Measurements from ENCODE around the gene DHX9.

DHX9 gene

DNA sequence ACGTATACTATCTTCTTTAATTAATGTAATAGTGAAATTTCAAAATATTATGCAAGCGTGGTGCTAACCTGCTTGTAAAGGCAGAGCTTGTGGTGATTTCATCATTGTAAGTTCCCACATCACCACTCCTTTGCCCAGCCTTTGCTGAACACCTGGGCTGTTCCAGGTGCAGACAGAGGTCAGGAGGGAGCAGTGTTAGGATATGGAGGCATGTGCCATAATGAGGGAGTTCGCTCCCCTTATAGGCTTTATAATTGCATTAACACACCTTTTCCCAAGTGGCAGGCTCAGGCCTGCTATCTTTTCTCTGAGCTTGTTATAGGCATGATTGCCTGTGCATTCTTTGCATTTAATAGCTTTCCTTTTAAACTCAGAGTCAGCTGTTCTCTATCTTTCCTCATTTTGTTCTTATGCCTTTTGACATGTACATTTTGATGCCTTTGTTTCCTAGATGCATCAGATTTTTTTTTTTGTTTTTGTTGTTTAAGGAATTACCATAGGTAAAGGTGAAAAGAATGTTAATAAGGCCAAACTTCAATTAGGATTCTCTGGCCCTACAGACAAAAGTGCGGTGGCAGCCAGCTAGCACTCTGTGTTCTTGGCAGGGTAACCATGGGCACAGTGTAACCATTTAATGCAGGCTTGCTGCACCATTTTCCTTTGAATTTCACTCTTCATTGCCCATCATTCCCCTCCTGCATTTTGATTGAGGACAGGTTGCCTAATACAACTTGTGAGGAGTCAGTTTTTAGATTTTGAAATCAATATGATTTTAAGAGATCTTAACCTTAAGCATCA is 36.9 kb upstream of the DHX9 start:
- TF ChIP-seq, protein P1, sequence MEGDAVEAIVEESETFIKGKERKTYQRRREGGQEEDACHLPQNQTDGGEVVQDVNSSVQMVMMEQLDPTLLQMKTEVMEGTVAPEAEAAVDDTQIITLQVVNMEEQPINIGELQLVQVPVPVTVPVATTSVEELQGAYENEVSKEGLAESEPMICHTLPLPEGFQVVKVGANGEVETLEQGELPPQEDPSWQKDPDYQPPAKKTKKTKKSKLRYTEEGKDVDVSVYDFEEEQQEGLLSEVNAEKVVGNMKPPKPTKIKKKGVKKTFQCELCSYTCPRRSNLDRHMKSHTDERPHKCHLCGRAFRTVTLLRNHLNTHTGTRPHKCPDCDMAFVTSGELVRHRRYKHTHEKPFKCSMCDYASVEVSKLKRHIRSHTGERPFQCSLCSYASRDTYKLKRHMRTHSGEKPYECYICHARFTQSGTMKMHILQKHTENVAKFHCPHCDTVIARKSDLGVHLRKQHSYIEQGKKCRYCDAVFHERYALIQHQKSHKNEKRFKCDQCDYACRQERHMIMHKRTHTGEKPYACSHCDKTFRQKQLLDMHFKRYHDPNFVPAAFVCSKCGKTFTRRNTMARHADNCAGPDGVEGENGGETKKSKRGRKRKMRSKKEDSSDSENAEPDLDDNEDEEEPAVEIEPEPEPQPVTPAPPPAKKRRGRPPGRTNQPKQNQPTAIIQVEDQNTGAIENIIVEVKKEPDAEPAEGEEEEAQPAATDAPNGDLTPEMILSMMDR (IDR thresholded peaks at IDR 0.05; ENCODE audit: insufficient read depth, low read length, poor library complexity, severe bottlenecking), result no peak
- no peak overlapping the region for H3K4me3 ChIP-seq (replicated peaks; ENCODE audit: low read depth, low read length)
- DNase-seq (ENCODE audit: extremely low read depth, insufficient read length), result no peak
- no peaks in the 10 kb centered on the region for H3K27me3 ChIP-seq (replicated peaks; ENCODE audit: control insufficient read depth, insufficient read depth, low read length)
- H3K36me3 ChIP-seq (ENCODE audit: control insufficient read depth, insufficient read depth, low read length), result no peaks in the 10 kb centered on the region

DNA sequence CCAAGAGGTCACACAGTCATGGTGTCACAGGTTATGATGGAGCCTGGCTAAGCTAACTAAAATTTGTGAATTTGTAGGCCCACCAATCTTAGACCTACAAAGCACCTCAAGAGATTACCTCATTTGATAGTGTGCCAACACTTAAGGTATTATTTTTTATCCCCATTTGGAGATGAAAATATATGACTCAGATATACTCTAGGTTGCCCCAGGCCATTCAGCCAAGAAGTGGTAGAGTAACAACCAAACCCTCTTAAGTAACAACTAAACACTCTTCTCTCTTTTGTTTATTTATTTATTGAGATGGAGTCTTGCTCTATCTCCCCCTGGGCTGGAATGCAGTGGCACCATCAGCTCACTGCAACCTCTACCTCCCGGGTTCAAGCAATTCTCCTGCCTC is 35.3 kb upstream of the DHX9 start:
- no peaks in the 10 kb centered on the region for H3K27me3 ChIP-seq (replicated peaks; ENCODE audit: control insufficient read depth, insufficient read depth, low read length)
- no peaks in the 10 kb centered on the region for H3K36me3 ChIP-seq (ENCODE audit: control insufficient read depth, insufficient read depth, low read length)
- H3K4me3 ChIP-seq (replicated peaks; ENCODE audit: low read depth, low read length), result no peak overlapping the region
- no peak for DNase-seq (ENCODE audit: extremely low read depth, insufficient read length)
- TF ChIP-seq, protein P1 (IDR thresholded peaks at IDR 0.05; ENCODE audit: insufficient read depth, low read length, poor library complexity, severe bottlenecking), result no peak

DNA sequence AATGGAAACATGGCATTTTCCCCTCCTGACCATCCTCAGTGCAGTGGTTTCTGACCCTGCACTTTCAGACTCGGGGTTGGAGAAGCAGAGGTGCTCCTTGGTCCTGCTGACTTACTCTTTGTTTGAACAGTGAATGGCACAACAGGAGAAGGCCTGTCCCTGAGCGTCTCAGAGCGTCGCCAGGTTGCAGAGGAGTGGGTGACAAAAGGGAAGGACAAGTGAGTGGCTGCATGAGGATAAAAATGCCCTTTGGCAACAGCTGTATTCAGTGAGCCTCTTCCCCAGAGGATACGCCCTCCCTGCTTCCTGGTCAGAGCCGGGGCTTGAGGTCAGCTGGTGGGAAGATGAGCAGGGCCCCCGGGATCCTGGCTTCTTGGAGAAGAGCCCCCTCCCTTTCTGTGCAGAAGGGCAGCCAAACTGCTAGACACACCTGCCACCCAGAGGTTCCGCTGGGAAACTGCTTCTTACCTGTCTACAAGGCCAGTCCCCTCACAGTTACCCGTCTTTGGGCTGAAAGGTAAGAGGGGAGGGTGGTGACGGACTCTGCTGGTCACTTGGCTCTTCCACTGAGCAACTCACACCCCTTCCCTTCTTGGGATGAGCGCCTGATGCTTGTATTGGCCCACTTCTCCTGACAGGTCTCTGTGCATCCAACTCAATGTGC is 33.0 kb upstream of the DHX9 start:
- H3K27me3 ChIP-seq (replicated peaks; ENCODE audit: control insufficient read depth, insufficient read depth, low read length), result no peaks in the 10 kb centered on the region
- no peaks in the 10 kb centered on the region for H3K36me3 ChIP-seq (ENCODE audit: control insufficient read depth, insufficient read depth, low read length)
- H3K4me3 ChIP-seq (replicated peaks; ENCODE audit: low read depth, low read length), result no peak overlapping the region
- DNase-seq (ENCODE audit: extremely low read depth, insufficient read length), result no peak
- TF ChIP-seq, protein P1 (IDR thresholded peaks at IDR 0.05; ENCODE audit: insufficient read depth, low read length, poor library complexity, severe bottlenecking), result no peak

DNA sequence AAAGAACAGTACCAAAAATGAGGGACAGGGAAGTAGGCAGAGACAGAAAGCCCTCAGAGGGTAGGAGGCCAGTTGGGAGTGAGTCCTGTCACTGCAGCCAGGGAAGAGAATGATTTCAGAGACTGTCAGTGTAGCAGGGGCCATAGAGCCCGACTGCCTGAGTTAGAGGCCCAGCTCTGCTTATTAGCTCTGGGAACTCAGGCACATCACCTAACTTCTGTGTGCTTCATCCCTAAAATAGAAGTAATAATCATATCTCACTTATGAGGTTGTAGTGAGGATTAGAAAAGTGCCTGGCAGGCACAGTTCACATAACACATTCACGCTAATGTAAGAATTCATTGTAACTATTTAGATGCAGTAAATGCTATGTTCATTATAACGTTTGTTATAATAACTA is 31.2 kb upstream of the DHX9 start:
- DNase-seq (ENCODE audit: extremely low read depth, insufficient read length), result no peak
- no peaks in the 10 kb centered on the region for H3K27me3 ChIP-seq (replicated peaks; ENCODE audit: control insufficient read depth, insufficient read depth, low read length)
- TF ChIP-seq, protein P1 (IDR thresholded peaks at IDR 0.05; ENCODE audit: insufficient read depth, low read length, poor library complexity, severe bottlenecking), result no peak
- H3K4me3 ChIP-seq (replicated peaks; ENCODE audit: low read depth, low read length), result no peak overlapping the region
- H3K36me3 ChIP-seq (ENCODE audit: control insufficient read depth, insufficient read depth, low read length), result no peaks in the 10 kb centered on the region

DNA sequence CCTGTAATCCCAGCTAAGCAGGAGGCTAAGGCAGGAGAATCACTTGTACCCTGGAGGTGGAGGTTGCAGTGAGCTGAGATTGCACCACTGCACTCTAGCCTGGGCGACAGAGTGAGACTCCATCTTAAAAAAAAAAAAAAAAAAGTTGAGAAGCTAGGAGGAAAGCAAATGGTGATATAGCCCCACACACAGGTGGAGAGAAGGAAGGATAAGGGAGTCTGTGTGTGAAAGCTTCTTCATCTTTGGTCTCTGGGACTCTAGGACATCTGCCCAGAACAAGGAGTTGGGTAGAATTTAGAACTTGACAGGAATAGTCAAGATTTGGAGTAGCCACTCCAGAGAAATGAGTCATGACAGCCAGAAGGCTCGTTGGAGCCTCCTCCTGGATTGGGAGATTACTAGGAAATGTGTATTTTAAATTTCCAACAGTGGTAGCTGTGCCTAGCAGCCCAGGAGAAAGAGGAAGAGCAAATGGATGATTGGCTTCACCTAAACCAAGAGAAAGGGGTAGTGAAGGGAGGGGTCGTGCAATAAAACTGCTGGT is 29.7 kb upstream of the DHX9 start:
- H3K27me3 ChIP-seq (replicated peaks; ENCODE audit: control insufficient read depth, insufficient read depth, low read length), result no peaks in the 10 kb centered on the region
- no peak overlapping the region for H3K4me3 ChIP-seq (replicated peaks; ENCODE audit: low read depth, low read length)
- no peaks in the 10 kb centered on the region for H3K36me3 ChIP-seq (ENCODE audit: control insufficient read depth, insufficient read depth, low read length)
- no peak for DNase-seq (ENCODE audit: extremely low read depth, insufficient read length)
- TF ChIP-seq, protein P1 (IDR thresholded peaks at IDR 0.05; ENCODE audit: insufficient read depth, low read length, poor library complexity, severe bottlenecking), result no peak
